HepG2 (cell line): ENCODE measurements around the gene ARGLU1.

ENCODE experiments used
- CENPX ChIP-seq: sonication (generic); formaldehyde crosslinking; IDR thresholded peaks from 2 replicates; pipeline ENCODE4 v1.9.0; 2021; ENCODE audit warnings: mild to moderate bottlenecking, missing genetic modification reagents, moderate library complexity
- EHMT2 ChIP-seq: fragments of 200-600 bp; sonication (generic); IDR thresholded peaks from 2 replicates; pipeline ENCODE4 v1.7.0; 2017; ENCODE audit warnings: antibody characterized with exemption, low read depth, low read length, borderline replicate concordance
- GTF3A ChIP-seq: sonication (generic); formaldehyde crosslinking; conservative IDR thresholded peaks from 2 replicates; pipeline ENCODE4 v1.4.0; 2020; ENCODE audit warnings: mild to moderate bottlenecking, missing genetic modification reagents
- KDM5B ChIP-seq: sonication (generic); formaldehyde crosslinking; IDR thresholded peaks from 2 replicates; pipeline ENCODE4 v1.4.0; 2020; ENCODE audit warnings: missing genetic modification reagents, mild to moderate bottlenecking, borderline replicate concordance
- NR2F1 ChIP-seq, 2 experiments: fragments of 450-650 bp in 1 of 2; formaldehyde crosslinking in 1 of 2; IDR thresholded peaks; 2 replicates each; pipeline versions ENCODE4 v1.5.0 to v1.6.1; 2016 to 2020; ENCODE audit warnings: mild to moderate bottlenecking in 1 of 2, missing compliant biosample characterization in 1 of 2, missing genetic modification reagents in 1 of 2, moderate library complexity in 1 of 2
- SIN3A ChIP-seq: IDR thresholded peaks from 2 replicates; pipeline ENCODE4 v1.6.1; 2011; ENCODE audit warnings: low read depth, mild to moderate bottlenecking, control low read depth, low read length, borderline replicate concordance
- TGIF2 ChIP-seq: IDR thresholded peaks from 2 replicates; pipeline ENCODE4 v1.6.1; 2016; ENCODE audit warnings: control low read depth, missing compliant biosample characterization
- TF ChIP-seq, protein P1 (sequence below): sonication (generic); formaldehyde crosslinking; IDR thresholded peaks from 2 replicates; pipeline ENCODE4 v1.5.0; 2020; ENCODE audit warnings: mild to moderate bottlenecking, missing genetic modification reagents, moderate library complexity
- TF ChIP-seq, protein P2 (sequence below): sonication (generic); formaldehyde crosslinking; IDR thresholded peaks from 2 replicates; pipeline ENCODE4 v1.4.0; 2020; ENCODE audit warnings: missing genetic modification reagents
- TF ChIP-seq, protein P3 (sequence below): fragments of 450-650 bp; IDR thresholded peaks from 2 replicates; pipeline ENCODE4 v1.6.1; 2016
- TF ChIP-seq, protein P4 (sequence below), 2 experiments: fragments of 450-650 bp in 1 of 2; sonication (generic) in 1 of 2; formaldehyde crosslinking; IDR thresholded peaks; 2 replicates each; pipeline versions ENCODE4 v1.5.0 to v1.8.0; 2020 to 2022; ENCODE audit warnings: mild to moderate bottlenecking in 1 of 2, missing genetic modification reagents in 1 of 2
- TF ChIP-seq, protein P5 (sequence below): sonication (generic); formaldehyde crosslinking; IDR thresholded peaks from 2 replicates; pipeline ENCODE4 v1.8.1; 2023; ENCODE audit warnings: mild to moderate bottlenecking, missing genetic modification reagents

DNA sequence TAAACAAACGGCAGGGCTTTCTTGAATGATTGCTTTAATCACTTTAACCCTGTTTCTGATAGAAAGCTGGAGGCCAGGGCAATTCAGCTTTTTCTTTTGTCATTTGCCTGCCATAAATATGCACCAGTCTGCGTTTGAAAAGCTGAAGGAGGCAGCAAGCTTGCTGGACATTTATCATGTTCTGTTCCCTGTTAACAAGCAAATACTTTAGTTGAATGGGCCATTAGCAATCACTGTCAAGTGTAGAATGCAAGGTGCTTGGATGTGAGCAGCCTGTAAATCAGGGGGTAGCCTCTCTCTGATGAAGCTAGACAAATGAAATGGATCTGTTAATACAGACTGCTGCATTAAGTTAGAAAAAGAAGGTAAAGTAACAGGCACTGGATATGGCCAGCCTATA, 40.1 kb downstream of the ARGLU1 start:
- TF ChIP-seq EHMT2: no peak
- TF ChIP-seq KDM5B: no peak
- TF ChIP-seq, protein P1, sequence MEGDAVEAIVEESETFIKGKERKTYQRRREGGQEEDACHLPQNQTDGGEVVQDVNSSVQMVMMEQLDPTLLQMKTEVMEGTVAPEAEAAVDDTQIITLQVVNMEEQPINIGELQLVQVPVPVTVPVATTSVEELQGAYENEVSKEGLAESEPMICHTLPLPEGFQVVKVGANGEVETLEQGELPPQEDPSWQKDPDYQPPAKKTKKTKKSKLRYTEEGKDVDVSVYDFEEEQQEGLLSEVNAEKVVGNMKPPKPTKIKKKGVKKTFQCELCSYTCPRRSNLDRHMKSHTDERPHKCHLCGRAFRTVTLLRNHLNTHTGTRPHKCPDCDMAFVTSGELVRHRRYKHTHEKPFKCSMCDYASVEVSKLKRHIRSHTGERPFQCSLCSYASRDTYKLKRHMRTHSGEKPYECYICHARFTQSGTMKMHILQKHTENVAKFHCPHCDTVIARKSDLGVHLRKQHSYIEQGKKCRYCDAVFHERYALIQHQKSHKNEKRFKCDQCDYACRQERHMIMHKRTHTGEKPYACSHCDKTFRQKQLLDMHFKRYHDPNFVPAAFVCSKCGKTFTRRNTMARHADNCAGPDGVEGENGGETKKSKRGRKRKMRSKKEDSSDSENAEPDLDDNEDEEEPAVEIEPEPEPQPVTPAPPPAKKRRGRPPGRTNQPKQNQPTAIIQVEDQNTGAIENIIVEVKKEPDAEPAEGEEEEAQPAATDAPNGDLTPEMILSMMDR (CRISPR knock-in tag): no peak
- TF ChIP-seq, protein P2, sequence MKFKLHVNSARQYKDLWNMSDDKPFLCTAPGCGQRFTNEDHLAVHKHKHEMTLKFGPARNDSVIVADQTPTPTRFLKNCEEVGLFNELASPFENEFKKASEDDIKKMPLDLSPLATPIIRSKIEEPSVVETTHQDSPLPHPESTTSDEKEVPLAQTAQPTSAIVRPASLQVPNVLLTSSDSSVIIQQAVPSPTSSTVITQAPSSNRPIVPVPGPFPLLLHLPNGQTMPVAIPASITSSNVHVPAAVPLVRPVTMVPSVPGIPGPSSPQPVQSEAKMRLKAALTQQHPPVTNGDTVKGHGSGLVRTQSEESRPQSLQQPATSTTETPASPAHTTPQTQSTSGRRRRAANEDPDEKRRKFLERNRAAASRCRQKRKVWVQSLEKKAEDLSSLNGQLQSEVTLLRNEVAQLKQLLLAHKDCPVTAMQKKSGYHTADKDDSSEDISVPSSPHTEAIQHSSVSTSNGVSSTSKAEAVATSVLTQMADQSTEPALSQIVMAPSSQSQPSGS (CRISPR knock-in tag): no peak
- TF ChIP-seq, protein P3, sequence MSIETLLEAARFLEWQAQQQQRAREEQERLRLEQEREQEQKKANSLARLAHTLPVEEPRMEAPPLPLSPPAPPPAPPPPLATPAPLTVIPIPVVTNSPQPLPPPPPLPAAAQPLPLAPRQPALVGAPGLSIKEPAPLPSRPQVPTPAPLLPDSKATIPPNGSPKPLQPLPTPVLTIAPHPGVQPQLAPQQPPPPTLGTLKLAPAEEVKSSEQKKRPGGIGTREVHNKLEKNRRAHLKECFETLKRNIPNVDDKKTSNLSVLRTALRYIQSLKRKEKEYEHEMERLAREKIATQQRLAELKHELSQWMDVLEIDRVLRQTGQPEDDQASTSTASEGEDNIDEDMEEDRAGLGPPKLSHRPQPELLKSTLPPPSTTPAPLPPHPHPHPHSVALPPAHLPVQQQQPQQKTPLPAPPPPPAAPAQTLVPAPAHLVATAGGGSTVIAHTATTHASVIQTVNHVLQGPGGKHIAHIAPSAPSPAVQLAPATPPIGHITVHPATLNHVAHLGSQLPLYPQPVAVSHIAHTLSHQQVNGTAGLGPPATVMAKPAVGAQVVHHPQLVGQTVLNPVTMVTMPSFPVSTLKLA: no peak
- TF ChIP-seq CENPX (CRISPR knock-in tag): no peak
- TF ChIP-seq NR2F1 (CRISPR knock-in tag; IDR thresholded peaks at IDR 0.05): no peak
- TF ChIP-seq, protein P4, sequence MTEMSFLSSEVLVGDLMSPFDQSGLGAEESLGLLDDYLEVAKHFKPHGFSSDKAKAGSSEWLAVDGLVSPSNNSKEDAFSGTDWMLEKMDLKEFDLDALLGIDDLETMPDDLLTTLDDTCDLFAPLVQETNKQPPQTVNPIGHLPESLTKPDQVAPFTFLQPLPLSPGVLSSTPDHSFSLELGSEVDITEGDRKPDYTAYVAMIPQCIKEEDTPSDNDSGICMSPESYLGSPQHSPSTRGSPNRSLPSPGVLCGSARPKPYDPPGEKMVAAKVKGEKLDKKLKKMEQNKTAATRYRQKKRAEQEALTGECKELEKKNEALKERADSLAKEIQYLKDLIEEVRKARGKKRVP (CRISPR knock-in tag; IDR thresholded peaks at IDR 0.05): no peak
- no peak for TF ChIP-seq GTF3A
- TF ChIP-seq, protein P5, sequence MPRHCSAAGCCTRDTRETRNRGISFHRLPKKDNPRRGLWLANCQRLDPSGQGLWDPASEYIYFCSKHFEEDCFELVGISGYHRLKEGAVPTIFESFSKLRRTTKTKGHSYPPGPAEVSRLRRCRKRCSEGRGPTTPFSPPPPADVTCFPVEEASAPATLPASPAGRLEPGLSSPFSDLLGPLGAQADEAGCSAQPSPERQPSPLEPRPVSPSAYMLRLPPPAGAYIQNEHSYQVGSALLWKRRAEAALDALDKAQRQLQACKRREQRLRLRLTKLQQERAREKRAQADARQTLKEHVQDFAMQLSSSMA: no peak
- TF ChIP-seq SIN3A: no peak
- no peak for TF ChIP-seq TGIF2 (CRISPR knock-in tag)
